Skin of body (tissue), 2 donors: ENCODE data around the gene SPPL2A. TPM values are rescaled to one million over a fixed set of nuclear protein-coding genes. Genes with fewer than 3 reads are reported as not detected.
"Not testable (repeated sequence)": the region's sequence is repeated elsewhere in the genome, so short reads cannot be mapped to it uniquely, and the experiment has no call there.

Experiments used
- DNase-seq: peaks from one replicate; lab custom pipeline; 2025; lab: John Stamatoyannopoulos, UW
- total RNA-seq: library from RNA; depleted of rRNA; stranded (reverse); fragments of >200 nt; gene quantifications from one replicate; pipeline ENCODE4 v1.2.3, GENCODE V29; 2014

Gene SPPL2A
- total RNA-seq: 40.7 TPM

- peak; percentile 73 for DNase-seq
These were observed at the start of gene SPPL2A for GRCh38 chr15:50765195-50765967. Gene SPPL2A, minus strand, starts transcription at chr15:50765706. Its CDS starts 173 bp downstream, at chr15:50765533.

GRCh38 chr15:50814634-50815033, 49.1 kb upstream of the SPPL2A start:
- no peak for DNase-seq

GRCh38 chr15:50813865-50814264, 48.4 kb upstream of the SPPL2A start:
- DNase-seq: peak; percentile 74

- DNase-seq: no peak
These were observed 47.6 kb upstream of the SPPL2A start for GRCh38 chr15:50813089-50813488.

GRCh38 chr15:50812181-50812506, 46.6 kb upstream of the SPPL2A start:
- DNase-seq: not testable (repeated sequence)

- not testable (repeated sequence) for DNase-seq
These were observed 46.1 kb upstream of the SPPL2A start for GRCh38 chr15:50811461-50812180.

- no peak for DNase-seq
These were observed 44.6 kb upstream of the SPPL2A start for GRCh38 chr15:50810128-50810527.

GRCh38 chr15:50808728-50809127, 43.2 kb upstream of the SPPL2A start:
- DNase-seq: no peak

- DNase-seq: no peak
These were observed 38.1 kb upstream of the SPPL2A start for GRCh38 chr15:50803479-50804180.

- no peak for DNase-seq
These were observed 35.2 kb upstream of the SPPL2A start for GRCh38 chr15:50800715-50801114.

- DNase-seq: no peak
These were observed 33.2 kb upstream of the SPPL2A start for GRCh38 chr15:50798684-50799083.

GRCh38 chr15:50797926-50798325, 32.4 kb upstream of the SPPL2A start:
- peak; percentile 6 for DNase-seq

- DNase-seq: no peak
These were observed 26.0 kb upstream of the SPPL2A start for GRCh38 chr15:50791486-50791885.

GRCh38 chr15:50790778-50791453, 25.4 kb upstream of the SPPL2A start:
- DNase-seq: no peak

- DNase-seq: no peak
These were observed 21.4 kb upstream of the SPPL2A start for GRCh38 chr15:50786871-50787270.

- no peak for DNase-seq
These were observed 20.9 kb upstream of the SPPL2A start for GRCh38 chr15:50786438-50786837.

GRCh38 chr15:50783895-50784294, 18.4 kb upstream of the SPPL2A start:
- no peak for DNase-seq

GRCh38 chr15:50783411-50783810, 17.9 kb upstream of the SPPL2A start:
- DNase-seq: no peak

- DNase-seq: no peak
These were observed 12.6 kb upstream of the SPPL2A start for GRCh38 chr15:50778086-50778485.

- no peak for DNase-seq
These were observed 11.5 kb upstream of the SPPL2A start for GRCh38 chr15:50777042-50777441.

- no peak for DNase-seq
These were observed 8.9 kb upstream of the SPPL2A start for GRCh38 chr15:50774450-50774849.

GRCh38 chr15:50773389-50773788, 7.9 kb upstream of the SPPL2A start:
- no peak for DNase-seq
